SK-N-MC (cell line): Measurements from ENCODE around the gene UBE3B.

Experiments
- EZH2 ChIP-seq: fragments of 200-600 bp; sonication (generic); IDR thresholded peaks from one replicate; pipeline ENCODE4 v1.6.1; 2017; ENCODE audit warnings: antibody characterized with exemption
- POLR2AphosphoS5 ChIP-seq: IDR thresholded peaks from 2 replicates; pipeline ENCODE4 v1.6.1; 2012; ENCODE audit warnings: mild to moderate bottlenecking, low read depth, low read length, borderline replicate concordance

DNA sequence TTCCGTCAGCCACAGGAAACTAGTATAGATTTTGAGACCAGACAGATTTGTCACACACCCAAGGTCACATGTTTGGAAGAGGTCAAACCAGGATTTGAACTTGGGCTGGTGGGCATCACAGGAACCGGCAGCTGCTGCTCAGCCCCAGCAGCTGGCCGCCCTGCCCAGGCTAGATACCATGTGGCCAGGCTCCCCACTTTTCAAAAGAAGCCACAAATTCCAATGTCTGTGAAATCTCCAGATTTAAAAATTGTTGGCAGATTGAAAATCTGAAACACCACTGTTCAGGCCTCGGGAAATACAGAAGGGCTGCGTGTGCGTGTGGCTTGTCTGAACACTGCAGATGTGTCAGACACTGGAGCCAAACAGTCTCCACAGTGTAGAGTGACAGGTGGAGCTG lies 65.4 kb downstream of the UBE3B start:
- TF ChIP-seq POLR2AphosphoS5 = no peak
- no peak for TF ChIP-seq EZH2
